HG03575 (cell line): ENCODE results near the gene ARMC5.

Experiments
- ATAC-seq: cut with Tn5 transposase; IDR thresholded peaks from one replicate; pipeline ENCODE4 v1.9.1; 2021; ENCODE audit not compliant: unreplicated experiment, insufficient number of reproducible peaks, low FRiP score; ENCODE audit errors: extremely low read depth

The ARMC5 gene

DNA sequence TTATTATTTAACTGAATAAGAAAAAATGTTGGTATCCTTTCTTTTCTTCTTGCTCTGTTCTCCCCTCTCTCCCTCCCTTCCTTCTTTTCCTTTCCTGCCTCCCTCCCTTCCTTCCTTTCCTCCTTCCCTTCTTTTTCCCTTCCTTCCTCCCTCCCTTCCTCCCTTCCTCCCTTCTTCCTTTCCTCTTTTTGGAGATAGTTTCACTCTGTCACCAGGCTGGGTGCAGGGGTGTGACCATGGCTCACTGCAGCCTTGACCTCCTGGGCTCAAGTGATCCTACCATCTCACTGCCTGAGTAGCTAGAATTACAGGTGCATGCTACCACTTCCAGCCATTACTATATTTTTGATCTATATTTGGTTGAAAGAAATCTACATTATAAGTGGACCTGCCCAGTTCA is 54.6 kb downstream of the ARMC5 start:
- no peak for ATAC-seq
